A549 treated with CORT108297 at 1 μM for 4 hours (cell line): ENCODE measurements around the gene VCY. TPM values are rescaled to one million over a fixed set of nuclear protein-coding genes. Genes with fewer than 3 reads are reported as not detected.

Experiments used
- total RNA-seq: library from RNA; stranded (reverse); fragments of 200-300 nt; extraction: Qiagen RNA extraction; gene quantifications from 5 replicates; pipeline ENCODE4 v1.2.3, GENCODE V29; 2022

VCY gene
- not detected in 5 replicates for total RNA-seq

DNA sequence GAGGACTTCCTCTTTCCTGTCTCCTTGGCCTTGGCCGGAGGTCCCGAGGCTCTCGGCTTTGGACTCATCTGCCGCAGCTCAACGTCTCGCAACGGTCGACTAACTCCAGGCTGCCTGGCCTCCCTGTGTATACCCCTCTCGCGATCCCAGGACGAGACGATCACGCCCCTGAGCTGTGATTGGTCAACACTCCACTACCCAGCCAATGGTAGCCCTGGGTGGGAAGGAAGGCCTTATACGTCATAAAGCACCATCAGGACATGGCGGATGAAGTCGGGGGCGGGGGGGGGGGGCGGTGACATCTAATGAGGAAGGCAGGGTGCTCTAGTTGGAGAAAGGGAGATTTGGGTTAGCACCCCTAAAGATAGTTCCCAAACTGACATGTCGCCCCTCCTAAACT lies at the start of gene VCY:
Gene VCY, minus strand, starts transcription at position 101 of the 400 bp plus-strand sequence. Its CDS starts 33 bp downstream, at position 68.

Other genes with a start within 250 kb of the VCY start
- not detected in 5 replicates for gene VCY1B, start 69.8 kb upstream of the VCY start, total RNA-seq